Activated CD8-positive, alpha-beta memory T cell treated with anti-CD3 and anti-CD28 coated beads, Interleukin-2, amount 10 ng/mL, durations not matched to agents 7 days and 5 days (primary cell): ENCODE results near the gene RBP2. TPM values are rescaled to one million over a fixed set of nuclear protein-coding genes. Genes with fewer than 3 reads are reported as not detected.

Experiments
- ATAC-seq: fragments of 150-1000 bp; cut with Tn5 transposase; one replicate; pipeline ENCODE4 v1.10.0; 2021; ENCODE audit warnings: moderate library complexity
- CTCF ChIA-PET: fragments of 350-600 bp; sonication (Branson Sonifier 250); formaldehyde crosslinking; loops from one replicate; lab custom pipeline; 2021; ENCODE audit warnings: antibody characterized with exemption; lab: Charles Lee
- DNase-seq: peaks from one replicate; pipeline ENCODE4 v3.0.0-alpha.2; 2020
- H3K27ac Mint-ChIP-seq: one replicate; pipeline ENCODE4 v1.8.0; 2021; ENCODE audit warnings: mild to moderate bottlenecking, mixed read lengths
- H3K27me3 Mint-ChIP-seq: one replicate; pipeline ENCODE4 v1.8.0; 2021; ENCODE audit warnings: mixed read lengths
- H3K36me3 Mint-ChIP-seq: one replicate; pipeline ENCODE4 v1.8.0; 2021; ENCODE audit warnings: mild to moderate bottlenecking, mixed read lengths
- H3K4me1 Mint-ChIP-seq: one replicate; pipeline ENCODE4 v1.8.0; 2021; ENCODE audit warnings: mixed read lengths
- H3K4me3 Mint-ChIP-seq: one replicate; pipeline ENCODE4 v1.8.0; 2021; ENCODE audit warnings: mild to moderate bottlenecking, moderate library complexity, mixed read lengths
- H3K9me3 Mint-ChIP-seq: one replicate; pipeline ENCODE4 v1.8.0; 2022; ENCODE audit warnings: low read depth, mixed read lengths
- total RNA-seq, 2 experiments: library from RNA; stranded (reverse); gene quantifications; one replicate each; pipeline ENCODE4 v1.2.3, GENCODE V29; 2021

RBP2 gene
- total RNA-seq, 2 experiments from 2014 or later, result not detected

DNA sequence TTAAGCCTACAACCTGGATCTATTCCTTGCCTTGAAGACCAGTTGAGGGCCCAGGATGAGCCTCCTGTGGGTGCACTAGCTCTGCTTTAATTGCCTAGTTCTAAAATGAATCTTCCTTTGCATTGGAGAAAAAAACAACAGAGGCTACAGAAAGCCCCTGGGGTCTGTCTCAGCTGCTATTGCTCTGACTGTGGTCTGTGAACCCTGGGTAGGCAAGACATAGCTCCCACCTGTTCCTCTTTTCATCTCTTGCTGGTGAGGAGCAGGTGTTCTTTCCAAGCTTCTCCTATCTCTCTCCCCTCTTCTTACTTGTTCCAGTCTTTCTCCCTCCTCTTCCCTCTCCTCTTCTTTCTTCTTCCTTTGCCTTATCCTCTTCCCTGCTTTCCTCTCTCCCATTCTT is 28.8 kb downstream of the RBP2 start:
- CTCF ChIA-PET, result interaction anchor here (0.7 kb wide), 1 partner anchor 686 kb away, joined by 3 read pairs; no protein-coding TSS in a partner anchor
- no peaks in the 10 kb centered on the region for H3K4me1 Mint-ChIP-seq
- no peaks in the 10 kb centered on the region for H3K9me3 Mint-ChIP-seq
- H3K27me3 Mint-ChIP-seq, result no peaks in the 10 kb centered on the region
- H3K4me3 Mint-ChIP-seq, result no peak overlapping the region
- no peaks in the 10 kb centered on the region for H3K36me3 Mint-ChIP-seq
- DNase-seq (no peak), ATAC-seq (no peak)
- H3K27ac Mint-ChIP-seq, result no peak overlapping the region

DNA sequence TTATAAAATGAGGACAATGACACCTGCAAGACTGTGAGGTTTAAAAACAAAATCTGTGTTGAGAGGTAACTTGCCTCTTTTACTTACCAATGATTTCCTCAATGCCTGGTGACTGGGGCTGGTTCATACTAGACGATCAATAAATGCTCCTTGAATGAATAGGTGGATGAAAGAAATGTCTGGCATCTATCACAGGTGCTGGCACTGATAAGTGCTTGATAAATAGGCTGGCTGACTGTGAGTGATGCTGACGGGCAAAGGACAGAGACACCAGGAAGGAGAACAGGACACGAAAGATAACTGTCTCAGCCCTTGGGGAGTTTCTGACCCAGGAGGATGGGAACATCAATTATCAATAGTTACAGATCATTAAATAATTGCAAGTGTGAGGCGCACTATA is 31.9 kb downstream of the RBP2 start:
- Mint-ChIP-seq H3K36me3 (no peaks in the 10 kb centered on the region), H3K9me3 (no peaks in the 10 kb centered on the region), H3K4me3 (no peak overlapping the region), H3K27me3 (no peaks in the 10 kb centered on the region), H3K27ac (no peak overlapping the region), H3K4me1 (no peaks in the 10 kb centered on the region)
- DNase-seq, result no peak
- ATAC-seq, result no peak
- CTCF ChIA-PET, result no interaction called here

GRCh38 chr3:139443186-139443585 is 33.1 kb downstream of the RBP2 start:
- Mint-ChIP-seq H3K4me1 (no peaks in the 10 kb centered on the region), H3K36me3 (no peaks in the 10 kb centered on the region), H3K27me3 (no peaks in the 10 kb centered on the region), H3K9me3 (no peaks in the 10 kb centered on the region), H3K4me3 (no peak overlapping the region), H3K27ac (no peak overlapping the region)
- ATAC-seq (no peak), DNase-seq (no peak)
- CTCF ChIA-PET, result no interaction called here

DNA sequence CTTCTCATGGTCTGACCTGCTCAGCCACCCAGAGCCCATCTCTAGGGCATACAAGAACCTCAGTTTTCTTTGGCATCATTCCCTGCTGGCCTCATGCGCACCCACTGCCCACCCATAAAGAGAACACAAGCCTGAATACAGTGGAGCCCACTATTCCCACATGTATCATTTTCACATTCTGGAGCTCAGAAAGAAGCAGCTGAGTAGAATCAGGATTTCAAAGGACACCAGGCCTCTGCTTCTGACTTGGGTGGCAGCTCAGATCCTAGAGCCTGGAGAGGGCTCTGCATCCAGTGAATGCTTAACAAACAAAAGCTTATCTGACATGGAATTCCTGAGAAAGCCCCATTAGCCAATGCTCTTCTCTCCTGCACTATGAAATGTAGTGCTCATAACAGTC is 34.7 kb downstream of the RBP2 start:
- DNase-seq (no peak), ATAC-seq (no peak)
- no peaks in the 10 kb centered on the region for H3K36me3 Mint-ChIP-seq
- H3K4me3 Mint-ChIP-seq, result no peak overlapping the region
- no peaks in the 10 kb centered on the region for H3K4me1 Mint-ChIP-seq
- CTCF ChIA-PET, result no interaction called here
- H3K27ac Mint-ChIP-seq, result no peak overlapping the region
- no peaks in the 10 kb centered on the region for H3K27me3 Mint-ChIP-seq
- no peaks in the 10 kb centered on the region for H3K9me3 Mint-ChIP-seq

DNA sequence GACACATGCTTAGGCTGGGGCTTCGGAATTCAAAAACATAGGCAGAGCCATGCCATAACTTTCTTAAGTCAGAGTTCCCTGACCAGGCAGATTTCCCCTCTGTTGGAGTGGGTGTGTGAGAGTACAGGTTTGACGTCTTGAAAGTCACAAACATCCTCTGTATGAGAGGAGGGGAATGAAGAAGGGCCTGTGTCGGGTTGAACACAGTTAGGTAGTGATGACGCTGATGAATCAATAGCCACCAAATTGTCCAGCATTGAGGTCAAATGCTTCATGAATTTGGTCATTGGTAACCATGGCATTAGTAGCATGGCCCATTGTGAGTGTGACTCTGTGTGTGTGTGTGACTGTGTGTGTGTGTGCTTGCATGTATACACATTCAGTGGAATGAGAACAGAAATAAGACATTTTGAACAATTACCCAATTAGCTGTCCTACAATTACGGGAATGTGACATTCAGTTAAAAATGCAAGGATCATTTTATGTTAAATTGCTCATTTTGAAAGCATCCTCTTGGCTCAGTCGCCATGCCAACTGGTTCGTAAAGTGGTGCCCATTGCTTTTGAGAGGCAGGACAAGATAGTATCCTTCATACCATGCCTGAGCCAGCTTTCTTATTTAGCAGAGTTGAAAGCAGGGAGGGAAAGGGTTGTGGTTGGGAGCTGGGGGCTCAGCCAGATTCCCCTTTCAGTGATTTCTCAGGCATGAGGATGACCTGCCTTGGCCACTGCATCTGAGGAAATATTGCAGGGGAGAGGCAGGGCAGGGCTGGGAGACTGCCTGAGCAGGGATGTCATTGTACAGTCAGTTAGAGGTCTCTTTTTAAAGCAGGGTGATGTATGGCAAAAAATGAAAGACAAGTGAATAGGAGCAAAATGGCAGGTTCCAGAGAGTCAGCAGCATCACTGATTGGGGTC is 35.4 kb downstream of the RBP2 start:
- DNase-seq (no peak), ATAC-seq (no peak)
- no peak overlapping the region for H3K4me3 Mint-ChIP-seq
- H3K27me3 Mint-ChIP-seq, result no peaks in the 10 kb centered on the region
- no peak overlapping the region for H3K27ac Mint-ChIP-seq
- H3K36me3 Mint-ChIP-seq, result no peaks in the 10 kb centered on the region
- CTCF ChIA-PET, result no interaction called here
- no peaks in the 10 kb centered on the region for H3K4me1 Mint-ChIP-seq
- no peaks in the 10 kb centered on the region for H3K9me3 Mint-ChIP-seq

DNA sequence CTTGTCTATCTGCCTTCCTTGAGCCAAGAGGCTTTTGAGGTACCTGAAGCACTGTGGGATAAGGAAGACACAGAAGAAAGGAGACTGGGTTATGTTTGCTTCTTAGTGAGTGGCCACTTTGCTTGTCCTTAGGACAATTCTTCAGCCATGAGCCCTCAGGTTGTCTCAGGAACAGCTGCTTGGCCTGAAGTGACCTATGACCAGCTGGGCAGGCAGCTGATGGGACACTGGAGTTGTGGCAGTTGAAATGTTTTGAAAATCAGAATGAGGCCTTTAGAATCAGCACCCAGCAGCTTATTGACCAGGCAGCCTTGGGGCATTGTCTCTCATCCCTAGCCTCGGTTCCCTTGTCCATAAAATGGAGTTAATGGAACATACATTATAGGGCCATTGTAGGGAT is 37.0 kb downstream of the RBP2 start:
- CTCF ChIA-PET, result interaction anchor here (0.8 kb wide), 1 partner anchor 12 kb away, joined by 3 read pairs; no protein-coding TSS in a partner anchor
- ATAC-seq, result no peak
- no peak overlapping the region for H3K27ac Mint-ChIP-seq

GRCh38 chr3:139434764-139435307 is 41.5 kb downstream of the RBP2 start:
- Mint-ChIP-seq H3K36me3 (no peaks in the 10 kb centered on the region), H3K9me3 (no peaks in the 10 kb centered on the region), H3K4me1 (no peaks in the 10 kb centered on the region), H3K27ac (no peak overlapping the region), H3K4me3 (no peak overlapping the region), H3K27me3 (no peaks in the 10 kb centered on the region)
- DNase-seq (no peak), ATAC-seq (no peak)
- CTCF ChIA-PET, result no interaction called here

More for the DNA sequence above, 37.0 kb downstream of the RBP2 start:
- Mint-ChIP-seq H3K4me3 (no peak overlapping the region), H3K9me3 (no peaks in the 10 kb centered on the region), H3K4me1 (no peaks in the 10 kb centered on the region), H3K36me3 (no peaks in the 10 kb centered on the region), H3K27me3 (no peaks in the 10 kb centered on the region)
- no peak for DNase-seq

- no peaks in the 10 kb centered on the region for H3K9me3 Mint-ChIP-seq
- no peaks in the 10 kb centered on the region for H3K4me1 Mint-ChIP-seq
- CTCF ChIA-PET, result no interaction called here
- DNase-seq (no peak), ATAC-seq (no peak)
- H3K36me3 Mint-ChIP-seq, result no peaks in the 10 kb centered on the region
- H3K27me3 Mint-ChIP-seq, result no peaks in the 10 kb centered on the region
- H3K4me3 Mint-ChIP-seq, result no peak overlapping the region
- H3K27ac Mint-ChIP-seq, result no peak overlapping the region
Observed at GRCh38 chr3:139434228-139434627, 42.1 kb downstream of the RBP2 start.

- no peak overlapping the region for H3K27ac Mint-ChIP-seq
- H3K4me1 Mint-ChIP-seq, result no peaks in the 10 kb centered on the region
- no peaks in the 10 kb centered on the region for H3K9me3 Mint-ChIP-seq
- DNase-seq (no peak), ATAC-seq (no peak)
- H3K36me3 Mint-ChIP-seq, result no peaks in the 10 kb centered on the region
- H3K4me3 Mint-ChIP-seq, result no peak overlapping the region
- CTCF ChIA-PET, result no interaction called here
- no peaks in the 10 kb centered on the region for H3K27me3 Mint-ChIP-seq
Observed at GRCh38 chr3:139433089-139433488, 43.2 kb downstream of the RBP2 start.

GRCh38 chr3:139430493-139430892 is 45.8 kb downstream of the RBP2 start:
- no peak for ATAC-seq
- Mint-ChIP-seq H3K36me3 (no peaks in the 10 kb centered on the region), H3K27me3 (no peaks in the 10 kb centered on the region), H3K9me3 (no peaks in the 10 kb centered on the region), H3K27ac (no peak overlapping the region), H3K4me1 (no peaks in the 10 kb centered on the region), H3K4me3 (no peak overlapping the region)
- no peak for DNase-seq
- CTCF ChIA-PET, result no interaction called here

DNA sequence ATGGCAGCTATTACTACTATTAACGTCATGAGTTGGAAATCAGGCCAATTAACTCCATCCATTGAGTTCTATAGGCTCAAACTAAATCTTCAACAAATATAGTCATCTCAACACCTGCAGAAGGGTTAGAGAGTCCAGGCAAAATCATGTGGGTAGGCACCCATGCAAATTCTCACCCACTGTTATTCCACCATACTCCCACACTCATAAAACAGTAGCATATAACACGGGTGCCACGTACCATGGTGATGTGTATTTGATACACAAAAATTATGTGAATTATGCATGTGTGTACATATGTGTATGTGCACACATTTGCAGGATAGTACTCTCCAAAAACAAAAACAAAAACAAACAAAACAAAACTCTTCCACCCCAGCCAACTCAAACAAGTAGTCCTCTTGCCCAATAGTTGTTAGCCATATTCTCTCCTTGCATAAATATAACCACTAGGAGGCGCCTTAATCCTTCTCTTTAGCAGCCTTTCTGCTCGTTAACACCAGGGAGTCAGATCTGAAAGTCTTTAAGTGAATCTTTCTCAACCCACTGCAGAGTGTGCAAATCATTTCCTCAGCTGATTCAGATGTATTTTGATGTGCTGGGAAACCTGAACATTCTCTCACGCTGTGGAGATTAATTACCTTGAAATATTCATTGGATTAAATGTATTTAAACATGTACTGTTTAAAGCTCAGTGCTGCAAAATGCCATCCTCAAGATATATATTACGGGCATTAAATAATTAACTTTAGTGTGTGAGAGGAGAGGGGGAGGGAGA is 48.8 kb downstream of the RBP2 start:
- CTCF ChIA-PET, result interaction anchor here (1.0 to 1.5 kb wide), 3 partner anchors 12 to 250 kb away, joined by 3 read pairs; partner anchors contain the start of gene NMNAT3

GRCh38 chr3:139425745-139426400 is 50.4 kb downstream of the RBP2 start:
- no peaks in the 10 kb centered on the region for H3K9me3 Mint-ChIP-seq
- CTCF ChIA-PET, result no interaction called here

More for the DNA sequence above, 48.8 kb downstream of the RBP2 start:
- Mint-ChIP-seq H3K27me3 (no peaks in the 10 kb centered on the region), H3K4me1 (no peaks in the 10 kb centered on the region), H3K9me3 (no peaks in the 10 kb centered on the region), H3K36me3 (no peaks in the 10 kb centered on the region), H3K27ac (no peak overlapping the region), H3K4me3 (no peak overlapping the region)
- peak; percentile 68 for ATAC-seq
- no peak for DNase-seq

DNA sequence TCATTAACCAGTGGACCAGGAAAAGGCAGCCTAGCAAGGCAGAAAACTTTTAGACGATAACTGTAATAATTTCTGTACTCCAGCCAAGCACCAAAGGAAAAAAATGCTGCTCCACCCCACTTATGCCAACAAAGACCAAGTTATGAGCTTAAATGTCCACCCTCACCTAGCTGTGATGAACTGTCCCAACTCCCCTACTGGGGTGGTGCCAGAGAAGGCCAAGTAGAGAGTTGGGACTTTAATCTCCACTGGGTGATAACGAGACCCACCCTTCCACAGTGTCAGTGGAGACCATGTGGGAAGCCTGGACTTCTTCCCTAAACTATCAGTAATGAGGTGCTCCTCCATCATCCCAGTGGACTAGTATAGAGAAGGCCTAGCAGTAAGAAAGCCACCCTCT is 53.1 kb downstream of the RBP2 start:
- Mint-ChIP-seq H3K9me3 (no peaks in the 10 kb centered on the region), H3K27me3 (no peaks in the 10 kb centered on the region), H3K4me3 (no peak overlapping the region), H3K36me3 (no peaks in the 10 kb centered on the region), H3K4me1 (no peaks in the 10 kb centered on the region), H3K27ac (no peak overlapping the region)
- DNase-seq (no peak), ATAC-seq (no peak)
- CTCF ChIA-PET, result no interaction called here

More at GRCh38 chr3:139425745-139426400, 50.4 kb downstream of the RBP2 start:
- no peak overlapping the region for H3K4me3 Mint-ChIP-seq
- DNase-seq (no peak), ATAC-seq (no peak)
- H3K27ac Mint-ChIP-seq, result no peak overlapping the region
- no peaks in the 10 kb centered on the region for H3K36me3 Mint-ChIP-seq
- H3K4me1 Mint-ChIP-seq, result no peaks in the 10 kb centered on the region
- H3K27me3 Mint-ChIP-seq, result no peaks in the 10 kb centered on the region
